NT2/D1 (cell line): ENCODE data around the gene CENPX.

ENCODE experiments used
- YY1 ChIP-seq: IDR thresholded peaks from 2 replicates; pipeline ENCODE4 v1.6.1; 2011; ENCODE audit not compliant: insufficient read length, insufficient read depth
- ZNF274 ChIP-seq: IDR thresholded peaks from 2 replicates; pipeline ENCODE4 v1.6.1; 2011; ENCODE audit warnings: mild to moderate bottlenecking, low read depth, low read length

DNA sequence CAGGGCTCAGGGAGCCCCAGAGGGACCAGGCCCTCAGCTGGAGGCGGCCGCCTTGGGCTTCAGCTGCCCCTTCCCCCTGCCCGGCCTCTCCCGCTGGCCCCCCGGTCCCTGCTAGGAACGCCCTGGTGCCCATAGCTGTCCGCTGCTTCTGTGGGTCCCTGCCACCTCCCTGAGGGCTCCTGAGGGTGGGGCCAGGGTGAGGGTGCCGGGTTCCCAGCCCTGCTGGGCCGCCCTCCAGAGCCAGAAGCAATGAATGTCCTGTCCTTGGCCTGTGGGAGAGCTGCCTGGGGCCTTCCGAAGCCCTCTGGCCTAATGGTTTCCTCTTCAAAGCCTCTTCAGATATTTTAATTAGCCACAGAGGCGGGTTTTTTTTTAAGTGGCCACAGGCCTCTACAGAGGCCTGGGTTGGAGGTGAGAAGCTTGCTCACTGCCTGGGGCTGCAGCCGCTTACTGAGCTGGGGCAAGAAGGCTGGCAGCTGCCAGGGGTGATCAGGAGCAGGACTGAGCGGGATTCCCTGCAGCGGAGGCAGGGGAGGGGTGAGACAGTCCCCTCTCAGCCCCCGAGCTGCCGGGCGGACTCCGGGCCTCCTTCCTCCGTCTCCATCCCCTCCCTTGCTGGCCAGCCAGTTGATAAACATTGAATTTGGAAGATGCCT is 9.9 kb downstream of the CENPX start:
- TF ChIP-seq YY1 (no peak), ZNF274 (no peak)
